SKM-1 treated with dmso at 0.1 percent for 144 hours (cell line): Measurements from ENCODE around the gene INPP5B.

Experiments used
- DNase-seq: peaks from one replicate; lab custom pipeline; 2025; ENCODE audit not compliant: unreplicated experiment; lab: John Stamatoyannopoulos, UW

Gene INPP5B

DNA sequence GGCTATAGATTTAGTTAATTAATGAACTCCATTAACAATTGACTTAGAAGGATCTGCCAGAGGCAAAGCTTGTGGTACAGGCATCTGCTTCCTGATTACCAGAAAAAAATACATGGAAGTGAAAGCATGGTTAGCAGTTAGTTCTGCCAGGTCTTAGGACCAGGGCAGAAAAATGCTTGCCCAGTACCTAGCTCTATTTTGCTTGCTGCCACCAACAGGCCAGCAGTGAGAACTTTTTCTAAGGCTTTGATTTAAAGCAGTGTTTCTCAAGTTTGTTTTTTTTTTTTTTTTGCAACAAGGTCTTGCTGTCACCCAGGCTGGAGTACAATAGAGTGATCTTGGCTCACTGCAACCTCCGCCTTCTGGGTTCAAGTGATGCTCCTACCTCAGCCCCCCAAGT is 71.0 kb downstream of the INPP5B start:
- no peak for DNase-seq

DNA sequence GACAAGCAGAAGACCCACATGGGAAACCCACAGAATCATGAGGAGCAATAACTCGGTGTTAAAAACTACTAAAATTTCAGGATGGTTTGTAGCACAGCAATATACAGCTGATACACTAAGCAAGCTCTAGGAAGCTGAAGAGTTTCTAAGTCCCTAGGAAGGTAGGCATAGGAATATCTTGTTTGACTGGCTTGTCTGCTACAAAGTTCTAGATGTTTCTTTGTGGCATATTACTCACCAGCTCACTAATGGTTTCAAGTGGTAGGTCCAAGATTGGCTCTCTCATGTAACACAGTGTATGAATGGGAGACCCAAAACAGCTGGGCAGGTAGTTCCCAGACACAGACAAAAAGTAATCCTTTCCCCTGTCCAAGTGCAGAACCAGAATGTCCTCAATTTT is 74.2 kb downstream of the INPP5B start:
- no peak for DNase-seq

GRCh38 chr1:37868466-37868865 is 78.4 kb downstream of the INPP5B start:
- no peak for DNase-seq

- DNase-seq: no peak
Measured at GRCh38 chr1:37867784-37868183, 79.1 kb downstream of the INPP5B start.

GRCh38 chr1:37866491-37866890 is 80.4 kb downstream of the INPP5B start:
- DNase-seq: no peak

DNA sequence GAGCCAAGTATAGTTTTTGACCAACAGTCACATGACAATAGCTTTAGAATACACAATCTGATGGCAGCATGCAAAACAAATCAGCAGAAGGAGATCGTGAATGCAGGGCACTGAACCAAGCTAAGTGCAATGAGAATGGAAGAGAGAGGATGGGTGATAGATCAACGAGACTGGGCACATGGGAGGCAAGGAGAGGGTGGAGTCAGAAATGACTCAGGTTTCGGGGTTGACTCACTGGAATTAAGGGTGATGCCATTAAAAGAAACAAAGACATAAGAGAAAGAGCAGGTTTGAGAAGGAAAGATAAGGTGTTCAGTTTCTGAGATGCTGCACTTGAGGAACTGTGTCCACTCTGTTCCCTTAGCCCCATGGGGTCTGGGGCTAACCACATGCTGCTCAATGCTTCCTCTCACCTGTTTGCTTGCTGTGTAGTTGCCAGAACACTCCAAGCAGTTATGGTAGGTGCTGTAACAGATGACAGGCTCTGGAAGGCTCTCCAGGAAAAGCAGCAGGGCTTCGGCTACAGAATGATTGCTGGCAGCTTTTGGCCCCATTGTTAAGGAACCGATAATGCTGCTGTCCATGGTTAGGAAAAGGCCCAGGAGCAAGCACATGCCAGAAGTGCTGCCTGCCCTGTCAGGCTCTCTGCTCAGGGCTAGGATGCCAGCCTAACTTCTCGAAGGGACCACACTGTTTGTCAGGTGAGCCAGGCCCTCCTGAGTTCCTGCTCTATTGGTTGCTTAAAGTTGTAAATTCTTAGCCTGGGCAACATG is 81.3 kb downstream of the INPP5B start:
- no peak for DNase-seq

- no peak for DNase-seq
Measured at GRCh38 chr1:37862330-37862729, 84.5 kb downstream of the INPP5B start.

DNA sequence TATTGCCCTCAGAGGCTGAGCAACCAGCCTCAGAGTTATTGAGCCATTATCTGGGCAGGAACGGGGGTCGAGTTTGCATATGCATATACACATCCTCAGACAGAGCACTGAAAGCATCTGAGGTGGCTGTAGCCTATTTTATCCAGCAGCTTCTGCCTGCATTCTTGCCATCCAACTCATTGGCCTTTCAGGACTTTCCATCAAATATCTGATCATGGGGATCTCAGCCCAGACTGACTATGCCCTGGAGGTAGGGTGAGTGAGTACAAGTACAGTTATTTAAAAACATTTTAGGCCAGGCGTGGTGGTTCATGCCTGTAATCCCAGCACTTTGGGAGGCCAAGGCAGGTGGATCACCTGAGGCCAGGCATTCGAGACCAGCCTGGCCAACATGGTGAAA is 85.7 kb downstream of the INPP5B start:
- no peak for DNase-seq

DNA sequence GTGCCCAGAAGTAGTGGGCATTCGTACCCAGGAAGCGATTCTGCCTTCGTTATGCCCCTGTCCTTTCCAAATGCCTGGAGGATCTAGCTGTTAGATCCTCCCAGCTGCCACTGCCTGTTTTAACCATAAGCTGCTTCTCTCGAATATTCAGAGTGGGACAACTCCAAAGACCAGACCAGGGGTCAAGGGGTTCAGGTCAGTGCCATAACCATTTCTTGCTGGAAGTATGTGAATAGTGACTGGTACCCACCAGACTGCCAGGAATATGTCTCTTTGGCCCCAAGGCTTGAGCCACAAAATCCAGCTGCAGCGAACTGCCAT is 86.5 kb downstream of the INPP5B start:
- DNase-seq: no peak

GRCh38 chr1:37859507-37860345 is 87.1 kb downstream of the INPP5B start, which contains the start of gene MTF1:
Gene MTF1 (minus strand): TSS chr1:37859592. CDS start chr1:37857658, 1,934 bp downstream.
- peak; percentile 93 for DNase-seq

DNA sequence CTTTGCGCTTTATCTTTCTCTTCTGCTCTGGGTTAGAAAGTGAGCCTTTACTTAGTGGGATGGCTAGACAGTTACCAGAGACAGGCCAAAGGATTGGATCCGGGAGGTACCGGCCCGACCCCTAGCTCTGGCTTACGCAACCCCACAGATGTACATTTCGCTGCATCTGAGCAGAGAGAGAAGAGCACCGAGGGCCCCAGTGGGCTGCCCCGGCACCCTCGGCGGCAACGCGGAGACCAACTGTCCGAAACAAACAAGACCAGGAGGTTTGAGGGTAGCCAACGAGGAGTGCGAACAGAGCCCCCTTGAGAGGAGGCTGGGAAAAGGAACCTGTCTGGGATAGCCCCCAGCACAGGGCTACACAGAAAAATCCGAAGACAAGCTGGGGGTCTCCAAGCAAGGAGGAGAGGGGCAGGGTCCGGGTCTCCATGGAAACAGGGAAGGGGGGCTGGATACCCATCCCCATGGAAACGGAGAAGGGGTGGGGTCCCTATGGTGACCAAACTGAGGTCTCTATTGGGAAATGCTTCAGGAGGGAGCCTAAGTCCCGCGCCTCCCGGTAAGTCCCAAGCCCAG is 87.8 kb downstream of the INPP5B start:
- DNase-seq: no peak

- no peak for DNase-seq
Measured at GRCh38 chr1:37854406-37854805, 92.4 kb downstream of the INPP5B start.

GRCh38 chr1:37853157-37853556 is 93.7 kb downstream of the INPP5B start:
- no peak for DNase-seq

DNA sequence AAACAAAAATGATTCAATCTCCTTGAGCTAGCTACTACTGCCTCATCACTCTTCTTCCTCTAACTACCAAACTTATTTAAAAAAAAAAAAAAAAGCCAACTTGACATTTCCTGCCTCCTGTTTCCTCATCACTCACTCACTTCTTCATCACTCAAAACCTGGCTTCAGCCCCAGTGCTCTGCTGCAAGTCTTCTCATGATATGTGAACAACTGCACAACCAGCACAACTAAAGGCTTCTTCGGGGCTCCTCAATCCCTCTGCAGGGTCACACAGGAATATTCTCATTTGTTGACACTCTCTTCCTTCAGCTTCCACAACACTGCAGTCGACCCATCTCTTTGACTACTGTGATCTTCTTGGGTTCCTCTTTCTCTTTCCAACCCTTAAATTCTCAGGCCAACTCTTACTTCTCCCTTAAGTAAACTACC is 95.1 kb downstream of the INPP5B start:
- DNase-seq: peak; percentile 69

- no peak for DNase-seq
Measured at GRCh38 chr1:37851262-37851661, 95.6 kb downstream of the INPP5B start.

GRCh38 chr1:37850352-37850955 is 96.4 kb downstream of the INPP5B start:
- DNase-seq: peak; percentile 66

- no peak for DNase-seq
Measured at GRCh38 chr1:37849480-37849879, 97.4 kb downstream of the INPP5B start.

- DNase-seq: no peak
Measured at GRCh38 chr1:37846647-37847339, 100.1 kb downstream of the INPP5B start.

DNA sequence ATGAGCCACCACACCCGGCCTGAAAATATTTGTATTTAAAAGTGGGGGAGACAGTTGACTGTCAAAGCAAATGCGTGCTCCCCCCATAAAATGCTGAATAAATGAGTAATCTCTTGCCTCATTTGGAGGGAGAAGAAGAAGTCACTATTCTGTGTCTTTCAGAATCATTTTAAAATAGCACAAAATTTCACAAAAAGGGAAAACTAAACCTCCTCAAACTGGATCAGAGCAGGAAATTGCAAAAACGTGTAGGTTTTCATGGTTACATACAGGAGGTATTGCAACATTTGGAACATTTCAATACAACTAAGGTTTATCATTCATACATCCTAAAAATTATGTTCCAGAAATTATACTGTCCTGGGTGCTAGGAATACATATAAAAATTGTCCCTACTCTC is 101.1 kb downstream of the INPP5B start:
- peak; percentile 90 for DNase-seq

GRCh38 chr1:37845049-37845646 is 101.7 kb downstream of the INPP5B start:
- no peak for DNase-seq

- DNase-seq: no peak
Measured at GRCh38 chr1:37844536-37844935, 102.3 kb downstream of the INPP5B start.
